HL-60 (cell line): Measurements from ENCODE around the gene VEGFB.

Source experiments
- CTCF ChIP-seq: IDR thresholded peaks from one replicate; pipeline ENCODE4 v1.5.1; 2011; ENCODE audit warnings: low read length, control low read depth, inconsistent platforms; ENCODE audit not compliant: insufficient read depth
- POLR2AphosphoS5 ChIP-seq: IDR thresholded peaks from 2 replicates; pipeline ENCODE4 v1.6.1; 2012; ENCODE audit warnings: low read depth

- TF ChIP-seq CTCF (no peak), POLR2AphosphoS5 (no peak; the same call in 1 of the 2 replicates)
These were observed 11.8 kb upstream of the VEGFB start for GRCh38 chr11:64222651-64223000.
